ENCODE data around the gene TUSC2.

The TUSC2 gene

DNA sequence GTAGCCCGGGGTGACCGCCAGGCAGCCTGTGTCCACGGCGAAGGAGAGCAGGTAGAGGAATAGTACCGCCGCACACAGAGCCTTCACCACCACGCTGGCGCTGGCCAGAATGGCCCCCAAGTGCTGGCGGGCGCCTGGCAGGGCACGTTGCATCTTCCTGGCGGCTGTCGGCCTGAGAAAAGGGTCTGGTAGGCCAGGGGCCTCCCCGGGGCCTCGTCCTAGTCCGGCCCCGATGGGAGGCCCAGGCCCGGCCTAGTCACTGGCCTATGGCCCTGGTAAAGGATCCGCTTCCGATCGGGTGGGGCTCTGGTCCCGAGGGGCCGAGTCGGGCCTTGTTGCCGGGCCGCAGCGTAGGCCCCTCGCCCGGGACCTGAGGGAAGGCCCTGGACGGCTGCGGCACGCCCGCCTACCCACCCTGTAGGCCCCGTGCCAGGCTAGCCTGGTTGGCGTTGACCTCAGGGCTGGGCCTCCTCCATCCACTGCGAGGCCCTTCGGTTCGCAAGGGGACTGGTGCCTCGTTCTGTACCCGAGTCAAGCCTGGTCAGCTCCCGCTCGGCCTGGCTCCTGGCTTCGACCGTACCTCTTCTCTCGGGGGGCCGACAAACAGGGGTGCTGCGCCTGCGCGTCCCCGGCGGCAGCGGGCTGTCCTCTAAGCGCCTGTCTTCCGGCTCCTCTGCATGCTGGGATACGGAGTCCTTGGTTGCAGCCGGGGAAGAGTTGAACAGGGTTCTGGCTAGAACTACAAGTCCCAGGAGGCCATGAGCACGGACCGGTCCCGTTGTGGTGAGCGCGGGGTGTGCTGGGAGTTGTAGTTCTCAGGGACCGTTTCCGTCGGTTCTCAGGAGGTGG, 31.1 kb upstream of the TUSC2 start, which contains the start of gene TMEM115:
Gene TMEM115, minus strand, starts transcription at position 611 of the 849 bp plus-strand sequence. Its CDS starts 458 bp downstream, at position 153.
- FAIRE-seq (peak; percentile 44), DNase-seq (ENCODE audit: insufficient read length, low spot score) (peak; percentile 98)
- TF ChIP-seq, protein P1, sequence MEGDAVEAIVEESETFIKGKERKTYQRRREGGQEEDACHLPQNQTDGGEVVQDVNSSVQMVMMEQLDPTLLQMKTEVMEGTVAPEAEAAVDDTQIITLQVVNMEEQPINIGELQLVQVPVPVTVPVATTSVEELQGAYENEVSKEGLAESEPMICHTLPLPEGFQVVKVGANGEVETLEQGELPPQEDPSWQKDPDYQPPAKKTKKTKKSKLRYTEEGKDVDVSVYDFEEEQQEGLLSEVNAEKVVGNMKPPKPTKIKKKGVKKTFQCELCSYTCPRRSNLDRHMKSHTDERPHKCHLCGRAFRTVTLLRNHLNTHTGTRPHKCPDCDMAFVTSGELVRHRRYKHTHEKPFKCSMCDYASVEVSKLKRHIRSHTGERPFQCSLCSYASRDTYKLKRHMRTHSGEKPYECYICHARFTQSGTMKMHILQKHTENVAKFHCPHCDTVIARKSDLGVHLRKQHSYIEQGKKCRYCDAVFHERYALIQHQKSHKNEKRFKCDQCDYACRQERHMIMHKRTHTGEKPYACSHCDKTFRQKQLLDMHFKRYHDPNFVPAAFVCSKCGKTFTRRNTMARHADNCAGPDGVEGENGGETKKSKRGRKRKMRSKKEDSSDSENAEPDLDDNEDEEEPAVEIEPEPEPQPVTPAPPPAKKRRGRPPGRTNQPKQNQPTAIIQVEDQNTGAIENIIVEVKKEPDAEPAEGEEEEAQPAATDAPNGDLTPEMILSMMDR (IDR thresholded peaks at IDR 0.05; ENCODE audit: insufficient read depth, missing control alignments) = no peak

DNA sequence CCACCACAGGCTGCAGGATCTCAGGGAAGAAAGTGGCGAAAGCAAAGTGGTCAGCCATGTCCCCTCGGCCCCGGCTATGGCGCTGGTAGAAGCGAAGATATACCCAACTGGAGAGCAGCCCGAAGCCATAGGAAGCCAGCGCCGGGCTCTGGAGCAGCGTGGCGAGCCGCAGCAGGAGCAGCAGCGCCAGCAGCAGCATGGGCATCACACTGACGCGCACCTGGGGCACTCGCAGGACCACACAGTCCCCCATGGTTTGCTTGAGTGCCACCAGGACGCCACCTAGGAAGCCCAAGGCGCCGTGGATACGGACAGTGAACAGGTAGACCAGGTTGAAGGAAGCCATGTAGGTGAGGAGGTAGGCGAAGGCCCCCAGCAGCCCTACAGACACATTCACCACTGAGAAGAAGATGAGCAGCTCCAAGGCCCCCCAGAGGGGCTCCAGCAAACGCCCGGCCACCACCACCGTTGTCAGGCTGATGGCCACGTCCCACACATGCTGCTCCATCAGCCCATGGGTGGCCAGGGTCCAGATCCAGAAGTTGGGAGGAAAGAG, 30.4 kb upstream of the TUSC2 start:
- FAIRE-seq = no peak
- TF ChIP-seq, protein P1 (IDR thresholded peaks at IDR 0.05; ENCODE audit: insufficient read depth, missing control alignments) = no peak
- DNase-seq (ENCODE audit: insufficient read length, low spot score) = no peak

DNA sequence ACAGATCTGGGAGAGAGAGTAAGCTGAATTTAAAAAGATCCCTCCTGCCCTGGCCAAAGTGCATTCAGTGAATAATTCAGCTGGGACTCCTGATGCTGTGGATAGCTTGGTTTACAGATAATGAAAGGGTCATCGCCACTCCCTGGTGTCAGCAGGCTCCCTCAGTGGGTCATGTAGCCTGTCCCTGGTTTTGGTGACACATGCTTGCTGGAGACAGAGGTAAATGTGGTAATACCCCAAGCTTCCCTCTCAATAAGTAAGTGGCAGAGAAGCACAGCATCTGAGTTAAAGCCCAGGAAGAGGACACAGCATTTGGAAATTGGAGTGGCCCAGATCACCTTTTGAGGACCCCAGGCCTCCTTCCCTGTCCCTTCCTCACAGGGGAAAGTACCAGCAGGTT, 29.5 kb upstream of the TUSC2 start:
- FAIRE-seq = no peak
- no peak for DNase-seq (ENCODE audit: insufficient read length, low spot score)
- TF ChIP-seq, protein P1 (IDR thresholded peaks at IDR 0.05; ENCODE audit: insufficient read depth, missing control alignments) = no peak

DNA sequence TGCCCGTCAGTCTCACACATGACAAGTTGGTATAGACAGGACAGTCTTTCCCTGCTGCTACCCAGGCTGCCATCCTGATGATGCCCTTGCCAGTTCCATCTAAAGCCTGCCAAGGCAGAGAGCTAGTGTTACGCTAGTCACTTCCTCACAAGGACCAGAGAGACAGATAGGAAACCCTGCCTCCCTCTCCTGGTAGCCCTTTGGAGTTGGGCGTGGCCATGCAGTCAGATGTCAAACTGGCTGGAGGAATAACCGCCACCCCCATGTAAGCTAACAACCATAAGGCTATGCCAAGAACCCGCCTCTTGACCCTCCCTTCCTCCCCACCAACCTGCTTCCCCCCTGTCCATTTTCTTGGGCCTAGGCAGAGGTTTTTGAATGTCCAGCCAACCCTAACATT, 28.5 kb upstream of the TUSC2 start:
- no peak for DNase-seq (ENCODE audit: insufficient read length, low spot score)
- TF ChIP-seq, protein P1 (IDR thresholded peaks at IDR 0.05; ENCODE audit: insufficient read depth, missing control alignments) = no peak
- no peak for FAIRE-seq

DNA sequence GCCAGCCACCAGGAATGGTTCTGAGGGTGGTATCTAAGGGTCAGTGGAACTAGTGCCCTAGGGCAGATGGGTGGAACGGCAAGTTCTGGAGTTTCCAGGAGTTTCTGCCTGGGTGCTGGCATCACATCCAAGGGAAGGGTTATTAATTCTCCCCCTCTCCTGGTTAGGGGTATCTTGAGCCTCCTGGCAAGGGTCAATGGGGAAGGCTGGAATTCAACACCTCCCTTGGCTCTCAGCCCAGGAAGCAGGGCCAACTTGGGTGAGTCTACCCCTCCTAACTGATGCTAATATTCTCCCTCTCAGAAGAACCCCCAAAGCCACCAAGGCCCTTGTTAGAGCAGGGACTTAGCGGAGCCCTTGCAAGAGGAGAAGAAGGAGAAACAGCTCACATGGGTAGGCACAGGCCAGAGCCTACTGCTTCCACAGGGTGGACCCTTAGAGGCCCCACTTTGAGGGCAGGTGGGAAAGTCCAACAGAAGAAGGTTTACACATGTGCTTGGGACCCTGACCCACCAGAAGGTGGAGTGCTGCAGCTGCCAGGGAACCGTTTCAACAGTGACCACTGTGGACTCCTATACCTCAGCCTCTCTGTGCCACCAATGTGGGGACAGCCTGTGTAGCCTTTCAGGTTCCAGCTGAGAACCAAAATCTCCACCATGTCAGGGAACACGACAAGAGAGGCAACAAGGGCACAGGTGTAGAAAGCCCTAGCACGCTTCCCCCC, 28.0 kb upstream of the TUSC2 start:
- TF ChIP-seq, protein P1 (IDR thresholded peaks at IDR 0.05; ENCODE audit: insufficient read depth, missing control alignments) = no peak
- DNase-seq (ENCODE audit: insufficient read length, low spot score) (no peak), FAIRE-seq (no peak)

GRCh38 chr3:50354850-50355249, 26.8 kb upstream of the TUSC2 start:
- DNase-seq (ENCODE audit: insufficient read length, low spot score) = no peak
- FAIRE-seq = no peak
- TF ChIP-seq, protein P1 (IDR thresholded peaks at IDR 0.05; ENCODE audit: insufficient read depth, missing control alignments) = no peak
